GM23338 (cell line): ENCODE results near the gene OGDHL. TPM values are rescaled to one million over a fixed set of nuclear protein-coding genes. Genes with fewer than 3 reads are reported as not detected.
A peak's percentile ranks its signal among the peaks of the same experiment; 100 is the strongest.
"Not testable (repeated sequence)": the region's sequence is repeated elsewhere in the genome, so short reads cannot be mapped to it uniquely, and the experiment has no call there.

Source experiments
- ATAC-seq: fragments of 200-7000 bp; cut with Tn5 transposase; 3 replicates; pipeline ENCODE4 v1.9.1; 2020
- DNase-seq: peaks from one replicate; pipeline ENCODE4 v3.0.0-alpha.2; 2015; ENCODE audit warnings: low spot score
- H2AFZ ChIP-seq: fragments of 200-600 bp; sonication (generic); 2 replicates; pipeline ENCODE4 v1.8.0; 2016; ENCODE audit warnings: antibody characterized with exemption, mild to moderate bottlenecking, moderate library complexity
- H3F3A ChIP-seq: fragments of 200-600 bp; sonication (generic); replicated peaks from 2 replicates; pipeline ENCODE4 v1.8.0; 2017; ENCODE audit warnings: antibody characterized with exemption, mixed run types, low read depth
- H3K27ac ChIP-seq: fragments of 200-600 bp; sonication (generic); 2 replicates; pipeline ENCODE4 v1.6.1; 2016; ENCODE audit warnings: low read depth
- H3K27me3 ChIP-seq: fragments of 200-600 bp; sonication (generic); 2 replicates; pipeline ENCODE4 v1.8.0; 2016; ENCODE audit warnings: mild to moderate bottlenecking, mixed run types, moderate library complexity; ENCODE audit not compliant: insufficient read depth
- H3K36me3 ChIP-seq: fragments of 200-600 bp; sonication (generic); 2 replicates; pipeline ENCODE4 v1.8.0; 2016; ENCODE audit warnings: mild to moderate bottlenecking; ENCODE audit not compliant: insufficient read depth
- H3K4me1 ChIP-seq: fragments of 200-600 bp; sonication (generic); 2 replicates; pipeline ENCODE4 v1.8.0; 2016; ENCODE audit warnings: mild to moderate bottlenecking, moderate library complexity; ENCODE audit not compliant: insufficient read depth
- H3K4me2 ChIP-seq: fragments of 200-600 bp; sonication (generic); 2 replicates; pipeline ENCODE4 v1.7.1; 2017; ENCODE audit warnings: mixed run types
- H3K4me3 ChIP-seq: fragments of 200-600 bp; sonication (generic); 2 replicates; pipeline ENCODE4 v1.6.1; 2016; ENCODE audit warnings: mixed run types
- H3K79me2 ChIP-seq: fragments of 200-600 bp; sonication (generic); replicated peaks from 2 replicates; pipeline ENCODE4 v1.8.0; 2017; ENCODE audit warnings: mild to moderate bottlenecking; ENCODE audit not compliant: insufficient read depth
- H3K9me2 ChIP-seq: fragments of 200-600 bp; sonication (generic); 2 replicates; pipeline ENCODE4 v1.8.0; 2017; ENCODE audit not compliant: insufficient read depth
- H4K20me1 ChIP-seq: fragments of 200-600 bp; sonication (generic); replicated peaks from 2 replicates; pipeline ENCODE4 v1.8.0; 2017; ENCODE audit warnings: mild to moderate bottlenecking; ENCODE audit not compliant: insufficient read depth
- H3K27ac Mint-ChIP-seq: 2 replicates; pipeline ENCODE4 v1.8.0; 2020; ENCODE audit warnings: inconsistent platforms, mild to moderate bottlenecking, moderate library complexity, mixed read lengths
- H3K27me3 Mint-ChIP-seq: 3 replicates; pipeline ENCODE4 v1.8.0; 2022; ENCODE audit warnings: low read depth, mild to moderate bottlenecking, moderate library complexity, mixed read lengths, inconsistent platforms; ENCODE audit not compliant: insufficient read depth, poor library complexity
- H3K36me3 Mint-ChIP-seq: 3 replicates; pipeline ENCODE4 v1.8.0; 2021; ENCODE audit warnings: low read depth, mild to moderate bottlenecking, inconsistent platforms, moderate library complexity, mixed read lengths
- H3K4me1 Mint-ChIP-seq: 3 replicates; pipeline ENCODE4 v1.8.0; 2020; ENCODE audit warnings: mild to moderate bottlenecking, inconsistent platforms, mixed read lengths
- H3K4me3 Mint-ChIP-seq: 3 replicates; pipeline ENCODE4 v1.8.0; 2021; ENCODE audit warnings: moderate library complexity, mild to moderate bottlenecking, inconsistent platforms, mixed read lengths
- H3K9me3 Mint-ChIP-seq: 3 replicates; pipeline ENCODE4 v1.8.0; 2020; ENCODE audit warnings: moderate library complexity, mild to moderate bottlenecking, inconsistent platforms, mixed read lengths
- CREB1 ChIP-seq: fragments of 250-450 bp; sonication (Bioruptor Pico); IDR thresholded peaks from 2 replicates; pipeline ENCODE4 v1.5.0; 2020; ENCODE audit warnings: low read depth, mild to moderate bottlenecking, moderate library complexity
- CTCF ChIP-seq, 2 experiments: fragments of 200-600 bp in 1 of 2; sonication (generic) in 1 of 2; conservative IDR thresholded peaks; 2 replicates each; pipeline versions ENCODE4 v1.5.1 to v1.6.1; 2016 to 2017; ENCODE audit warnings: antibody characterized with exemption in 2 of 2, low read depth in 2 of 2, mild to moderate bottlenecking in 2 of 2, moderate library complexity in 1 of 2
- ETS1 ChIP-seq: IDR thresholded peaks from 2 replicates; pipeline ENCODE4 v1.6.1; 2016; ENCODE audit warnings: antibody characterized with exemption
- EZH2 ChIP-seq: fragments of 200-600 bp; sonication (generic); IDR thresholded peaks from one replicate; pipeline ENCODE4 v1.8.0; 2017; ENCODE audit warnings: antibody characterized with exemption, mild to moderate bottlenecking, low read depth; ENCODE audit not compliant: unreplicated experiment
- STAT1 ChIP-seq: IDR thresholded peaks from one replicate; pipeline ENCODE4 v1.6.1; 2016; ENCODE audit warnings: antibody characterized with exemption; ENCODE audit not compliant: unreplicated experiment
- ZNF331 ChIP-seq: fragments of 250-450 bp; sonication (Bioruptor Pico); IDR thresholded peaks from 2 replicates; pipeline ENCODE4 v1.5.0; 2020; ENCODE audit warnings: low read depth, mild to moderate bottlenecking, moderate library complexity
- ZNF462 ChIP-seq: fragments of 250-450 bp; sonication (Bioruptor Pico); IDR thresholded peaks from 2 replicates; pipeline ENCODE4 v1.5.0; 2020; ENCODE audit warnings: mild to moderate bottlenecking, moderate library complexity
- polyA plus RNA-seq: library from polyadenylated mRNA; unstranded; fragments of >200 nt; fragmentation: Nextera tagmentation; extraction: Ambion mirVana; gene quantifications from 2 replicates; pipeline ENCODE4 v1.2.1, GENCODE V29; 2016
- total RNA-seq: library from RNA; depleted of rRNA; stranded (reverse); fragments of >200 nt; shearing (Covaris generic); gene quantifications from 2 replicates; pipeline ENCODE4 v1.2.3, GENCODE V29; 2014

The OGDHL gene
- total and polyA plus RNA-seq, 2 experiments from 2014 or later: 8.3 to 15.5 TPM

GRCh38 chr10:49756641-49757040, 5.5 kb downstream of the OGDHL start (continued):
- TF ChIP-seq ZNF331 (CRISPR knock-in tag) (no peak), CTCF (conservative IDR thresholded peaks at IDR 0.05; ENCODE audit: low read depth in 2 of 2) (no peak), ZNF462 (CRISPR knock-in tag) (no peak), STAT1 (no peak), CREB1 (no peak), EZH2 (no peak)

- Histone ChIP-seq H3K9me2 (no peaks in the 10 kb centered on the region), H2AFZ (no peak overlapping the region), H3K4me3 (no peak overlapping the region), H3K27ac (no peak overlapping the region), H3K79me2 (no peaks in the 10 kb centered on the region), H3K4me2 (no peak overlapping the region), H3K27me3 (peaks cover 1% of the 10 kb centered on the region; the same call in 1 of the 2 replicates), H3K36me3 (no peaks in the 10 kb centered on the region), H4K20me1 (0 out of 2 replicates have a peak, but pooled peaks cover under 1% of the 10 kb centered on the region), H3K4me1 (no peaks in the 10 kb centered on the region), H3F3A (no peaks in the 10 kb centered on the region)
- Mint-ChIP-seq H3K27me3 (peaks cover 2% of the 10 kb centered on the region), H3K36me3 (peaks cover 10% of the 10 kb centered on the region; the same call in 2 of the 3 replicates), H3K27ac (0 out of 2 replicates have a peak overlapping the region, but pooled peaks have one; percentile 27), H3K9me3 (peaks cover 2% of the 10 kb centered on the region; the same call in 1 of the 3 replicates), H3K4me1 (0 out of 3 replicates have a peak, but pooled peaks cover 1% of the 10 kb centered on the region), H3K4me3 (no peak overlapping the region)
- no peak for ATAC-seq
- DNase-seq: no peak
- TF ChIP-seq STAT1 (no peak), ZNF331 (CRISPR knock-in tag) (no peak), ETS1 (no peak)
Observed at GRCh38 chr10:49756031-49756430, 6.1 kb downstream of the OGDHL start.

- H2AFZ ChIP-seq, H3K4me1 Mint-ChIP-seq, H3K27me3 ChIP-seq, ATAC-seq, H3K27me3 Mint-ChIP-seq, H3K79me2 ChIP-seq, DNase-seq, H3K4me3 ChIP-seq, H3K4me3 Mint-ChIP-seq, H3K9me2 ChIP-seq, H3F3A ChIP-seq, H4K20me1 ChIP-seq, H3K27ac Mint-ChIP-seq, H3K9me3 Mint-ChIP-seq, H3K36me3 ChIP-seq, H3K27ac ChIP-seq, H3K4me2 ChIP-seq, H3K4me1 ChIP-seq: not testable (repeated sequence)
- peaks cover 13% of the 10 kb centered on the region for H3K36me3 Mint-ChIP-seq
Observed at GRCh38 chr10:49754951-49755350, 7.2 kb downstream of the OGDHL start.
